DOHH2 (cell line): ENCODE data around the gene DNAH11.

Experiments
- H3F3A ChIP-seq: fragments of 200-600 bp; sonication (generic), shearing (Covaris generic); 2 replicates; pipeline ENCODE4 v1.6.0; 2016; ENCODE audit warnings: antibody characterized with exemption, mild to moderate bottlenecking; ENCODE audit not compliant: control insufficient read depth, insufficient read depth
- H3K27ac ChIP-seq: fragments of 200-600 bp; sonication (generic); 2 replicates; pipeline ENCODE4 v1.5.1; 2014; ENCODE audit warnings: low read depth, mild to moderate bottlenecking, low read length, moderate library complexity
- H3K27me3 ChIP-seq: fragments of 200-600 bp; sonication (generic); 2 replicates; pipeline ENCODE4 v1.6.1; 2014; ENCODE audit warnings: mild to moderate bottlenecking, low read length, mixed read lengths; ENCODE audit not compliant: control insufficient read depth
- H3K36me3 ChIP-seq: fragments of 200-600 bp; sonication (generic); 2 replicates; pipeline ENCODE4 v1.6.1; 2014; ENCODE audit warnings: mild to moderate bottlenecking, low read length, moderate library complexity, mixed read lengths; ENCODE audit not compliant: control insufficient read depth
- H3K4me1 ChIP-seq: fragments of 200-600 bp; sonication (generic); 2 replicates; pipeline ENCODE4 v1.6.1; 2014; ENCODE audit warnings: mild to moderate bottlenecking, low read length, mixed read lengths; ENCODE audit not compliant: control insufficient read depth
- H3K4me2 ChIP-seq: fragments of 200-600 bp; sonication (generic); 2 replicates; pipeline ENCODE4 v1.6.0; 2014; ENCODE audit warnings: mild to moderate bottlenecking, low read length, moderate library complexity
- H3K4me3 ChIP-seq: fragments of 200-600 bp; sonication (generic); 2 replicates; pipeline ENCODE4 v1.5.1; 2014; ENCODE audit warnings: mild to moderate bottlenecking, low read length, mixed read lengths
- H3K79me2 ChIP-seq: fragments of 200-600 bp; sonication (generic); 2 replicates; pipeline ENCODE4 v1.6.1; 2014; ENCODE audit warnings: mild to moderate bottlenecking, low read length, mixed read lengths; ENCODE audit not compliant: control insufficient read depth
- H3K9me2 ChIP-seq: fragments of 200-600 bp; sonication (generic); replicated peaks from 2 replicates; pipeline ENCODE4 v1.6.1; 2014; ENCODE audit warnings: mild to moderate bottlenecking, low read length, mixed read lengths; ENCODE audit not compliant: control insufficient read depth
- H3K9me3 ChIP-seq: fragments of 200-600 bp; sonication (generic); 2 replicates; pipeline ENCODE4 v1.6.1; 2014; ENCODE audit warnings: antibody characterized with exemption, low read length, mixed read lengths; ENCODE audit not compliant: control insufficient read depth, insufficient read depth
- H4K20me1 ChIP-seq: fragments of 200-600 bp; sonication (generic); 2 replicates; pipeline ENCODE4 v1.6.0; 2014; ENCODE audit warnings: low read depth, mild to moderate bottlenecking, antibody characterized with exemption, low read length, moderate library complexity; ENCODE audit not compliant: control insufficient read depth, insufficient read depth
- CTCF ChIP-seq: fragments of 200-600 bp; sonication (generic); IDR thresholded peaks from one replicate; pipeline ENCODE4 v1.5.1; 2014; ENCODE audit warnings: antibody characterized with exemption, mild to moderate bottlenecking, low read depth, low read length; ENCODE audit not compliant: poor library complexity, severe bottlenecking
- EZH2phosphoT487 ChIP-seq: fragments of 200-600 bp; sonication (generic); IDR thresholded peaks from 2 replicates; pipeline ENCODE4 v1.6.1; 2017; ENCODE audit warnings: borderline replicate concordance, mild to moderate bottlenecking, antibody characterized with exemption, low read length, moderate library complexity, mixed read lengths

The DNAH11 gene

GRCh38 chr7:21763818-21764217, 221.0 kb downstream of the DNAH11 start:
- peaks cover 26% of the 10 kb centered on the region for H3K27me3 ChIP-seq
- no peaks in the 10 kb centered on the region for H3K4me1 ChIP-seq
- no peaks in the 10 kb centered on the region for H3F3A ChIP-seq
- no peaks in the 10 kb centered on the region for H3K36me3 ChIP-seq
- no peaks in the 10 kb centered on the region for H3K9me2 ChIP-seq
- no peak overlapping the region for H3K4me3 ChIP-seq
- no peak for TF ChIP-seq CTCF
- no peak for TF ChIP-seq EZH2phosphoT487
- H4K20me1 ChIP-seq = no peaks in the 10 kb centered on the region
- no peaks in the 10 kb centered on the region for H3K79me2 ChIP-seq
- H3K27ac ChIP-seq = no peak overlapping the region
- no peak overlapping the region for H3K4me2 ChIP-seq
- H3K9me3 ChIP-seq = no peaks in the 10 kb centered on the region

- H3F3A ChIP-seq = no peaks in the 10 kb centered on the region
- H3K4me2 ChIP-seq = no peak overlapping the region
- H3K79me2 ChIP-seq = no peaks in the 10 kb centered on the region
Measured at GRCh38 chr7:21766218-21766617, 223.4 kb downstream of the DNAH11 start.

GRCh38 chr7:21767300-21767900, 224.6 kb downstream of the DNAH11 start:
- Histone ChIP-seq H3F3A (no peaks in the 10 kb centered on the region), H3K27ac (no peak overlapping the region), H4K20me1 (no peaks in the 10 kb centered on the region), H3K79me2 (no peaks in the 10 kb centered on the region), H3K4me3 (no peak overlapping the region), H3K9me2 (no peaks in the 10 kb centered on the region), H3K27me3 (peaks cover 22% of the 10 kb centered on the region), H3K36me3 (no peaks in the 10 kb centered on the region), H3K9me3 (no peaks in the 10 kb centered on the region), H3K4me1 (no peaks in the 10 kb centered on the region), H3K4me2 (no peak overlapping the region)
- TF ChIP-seq CTCF (peak; percentile 72), EZH2phosphoT487 (no peak)

More at GRCh38 chr7:21766218-21766617, 223.4 kb downstream of the DNAH11 start:
- Histone ChIP-seq H3K36me3 (no peaks in the 10 kb centered on the region), H3K4me3 (no peak overlapping the region), H4K20me1 (no peaks in the 10 kb centered on the region), H3K9me3 (no peaks in the 10 kb centered on the region), H3K27me3 (peaks cover 25% of the 10 kb centered on the region), H3K4me1 (no peaks in the 10 kb centered on the region), H3K27ac (no peak overlapping the region), H3K9me2 (no peaks in the 10 kb centered on the region)
- TF ChIP-seq EZH2phosphoT487 (no peak), CTCF (no peak)
